HG03354 (cell line): ENCODE measurements around the gene MAP4K3.
"Not testable (repeated sequence)": the region's sequence is repeated elsewhere in the genome, so short reads cannot be mapped to it uniquely, and the experiment has no call there.

Experiments used
- ATAC-seq: cut with Tn5 transposase; IDR thresholded peaks from one replicate; pipeline ENCODE4 v1.9.1; 2021; ENCODE audit warnings: mild to moderate bottlenecking; ENCODE audit not compliant: unreplicated experiment, poor library complexity, severe bottlenecking

MAP4K3 gene

GRCh38 chr2:39321056-39322035 lies 115.7 kb downstream of the MAP4K3 start:
- not testable (repeated sequence) for ATAC-seq

DNA sequence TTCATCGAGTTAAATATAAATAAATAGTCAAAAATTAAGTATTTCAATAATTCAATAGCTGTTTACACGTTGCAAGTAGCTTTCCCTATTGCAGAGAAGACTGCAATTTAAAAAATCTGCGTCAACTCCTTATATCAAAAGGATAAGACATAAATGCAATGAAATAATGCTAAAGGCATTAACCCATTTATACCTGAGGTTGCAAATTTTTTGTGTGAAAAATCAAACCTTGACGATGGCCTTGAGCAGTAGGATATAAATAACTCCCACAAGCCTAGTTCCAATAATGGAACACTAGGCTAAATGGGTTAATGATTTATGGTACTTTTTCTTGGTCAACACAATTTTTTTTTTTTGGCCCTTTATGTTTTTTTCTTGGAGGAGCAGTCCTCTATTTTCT lies 116.9 kb downstream of the MAP4K3 start:
- no peak for ATAC-seq

DNA sequence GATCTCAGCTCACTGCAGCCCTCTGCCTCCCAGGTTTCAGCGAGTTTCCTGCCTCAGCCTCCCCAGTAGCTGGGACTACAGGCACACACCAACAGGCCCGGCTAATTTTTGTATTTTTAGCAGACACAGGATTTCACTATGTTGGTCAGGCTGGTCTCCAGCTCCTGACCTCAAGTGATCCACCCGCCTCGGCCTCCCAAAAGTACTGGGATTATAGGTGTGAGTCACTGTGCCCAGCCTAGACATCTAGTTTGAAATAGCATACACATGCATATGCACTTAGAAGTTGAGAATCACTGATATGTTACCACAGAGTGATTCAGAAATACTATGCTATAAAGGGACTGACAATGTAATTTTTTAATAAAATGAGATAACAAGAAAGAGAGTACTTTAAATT lies 123.5 kb downstream of the MAP4K3 start:
- no peak for ATAC-seq

DNA sequence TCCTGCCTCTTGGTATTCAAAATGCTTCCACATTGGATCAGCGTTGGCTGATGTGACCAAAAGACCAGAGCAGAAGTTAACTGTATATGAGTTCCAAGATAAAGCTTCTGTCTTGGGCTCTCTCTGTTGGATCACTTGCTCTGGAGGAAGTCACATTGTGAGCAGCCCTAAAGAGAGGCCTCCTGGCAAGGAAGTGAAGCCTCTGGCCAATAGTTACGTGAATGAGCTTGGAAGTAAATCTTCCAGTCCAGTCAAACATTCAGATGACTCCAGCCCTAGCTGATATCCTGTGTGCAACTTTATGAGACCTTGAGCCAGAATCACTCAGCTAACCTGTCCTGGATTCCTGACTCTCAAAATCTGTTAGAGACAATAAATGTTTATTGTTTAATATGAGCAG lies 125.6 kb downstream of the MAP4K3 start:
- ATAC-seq: no peak

DNA sequence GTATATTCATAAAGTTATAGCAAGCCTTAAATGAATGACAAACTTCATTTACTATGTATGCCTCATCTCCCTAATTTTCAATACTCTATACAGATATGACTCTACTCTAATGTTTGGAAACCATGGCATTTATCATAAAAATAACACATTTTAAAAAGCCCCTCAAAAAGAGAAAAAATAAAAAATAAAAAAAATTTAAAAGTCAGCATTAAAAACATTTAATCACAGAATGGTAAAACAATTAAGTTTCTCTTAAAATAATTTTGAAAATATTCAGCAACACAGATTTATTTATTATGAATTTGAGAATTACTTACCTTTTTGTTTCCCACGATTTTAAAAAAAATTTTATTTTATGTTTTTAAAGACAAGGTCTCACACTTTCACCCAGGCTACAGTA lies 128.3 kb downstream of the MAP4K3 start:
- ATAC-seq: no peak

- ATAC-seq: no peak
Observed at GRCh38 chr2:39306626-39307025, 130.5 kb downstream of the MAP4K3 start.

- ATAC-seq: no peak
Observed at GRCh38 chr2:39304729-39305128, 132.4 kb downstream of the MAP4K3 start.

DNA sequence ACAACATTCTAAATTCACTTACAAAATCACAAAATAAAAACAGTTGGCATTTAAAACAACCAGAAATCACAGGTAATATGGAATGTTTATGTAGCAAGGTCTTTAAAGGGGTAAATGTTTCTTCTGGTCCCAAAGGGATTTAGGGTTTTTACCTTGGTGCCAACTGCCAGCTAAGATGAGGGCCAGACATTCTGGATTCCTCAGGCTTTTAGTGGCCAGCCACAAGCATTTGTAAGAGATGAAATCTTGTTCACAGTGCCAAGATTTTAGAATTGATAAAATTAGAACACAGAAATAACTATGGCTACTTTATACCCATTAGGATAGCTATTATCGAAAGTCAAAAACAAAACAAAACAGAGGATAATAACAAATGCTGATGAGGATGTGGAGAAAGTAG lies 132.9 kb downstream of the MAP4K3 start:
- no peak for ATAC-seq

GRCh38 chr2:39301352-39301751 lies 135.7 kb downstream of the MAP4K3 start:
- no peak for ATAC-seq

- no peak for ATAC-seq
Observed at GRCh38 chr2:39300044-39300978, 136.8 kb downstream of the MAP4K3 start.

DNA sequence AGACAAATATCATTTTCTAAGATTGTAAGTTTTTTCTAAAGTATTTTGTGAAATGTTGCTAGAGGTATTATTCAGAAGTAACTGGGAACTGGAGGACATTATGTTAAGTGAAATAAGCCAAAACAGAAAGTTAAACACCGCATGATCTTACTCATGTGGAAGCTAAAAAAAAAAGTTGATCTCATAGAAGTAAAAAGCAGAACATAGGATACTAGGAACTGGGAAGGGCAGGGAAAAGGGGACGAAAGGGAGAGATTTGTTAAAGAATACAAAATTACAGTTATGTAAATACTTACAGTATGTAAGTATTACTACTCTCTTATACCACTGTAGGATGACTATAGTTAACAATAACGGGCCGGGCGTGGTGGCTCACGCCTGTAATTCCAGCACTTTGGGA lies 146.7 kb downstream of the MAP4K3 start:
- ATAC-seq: no peak

DNA sequence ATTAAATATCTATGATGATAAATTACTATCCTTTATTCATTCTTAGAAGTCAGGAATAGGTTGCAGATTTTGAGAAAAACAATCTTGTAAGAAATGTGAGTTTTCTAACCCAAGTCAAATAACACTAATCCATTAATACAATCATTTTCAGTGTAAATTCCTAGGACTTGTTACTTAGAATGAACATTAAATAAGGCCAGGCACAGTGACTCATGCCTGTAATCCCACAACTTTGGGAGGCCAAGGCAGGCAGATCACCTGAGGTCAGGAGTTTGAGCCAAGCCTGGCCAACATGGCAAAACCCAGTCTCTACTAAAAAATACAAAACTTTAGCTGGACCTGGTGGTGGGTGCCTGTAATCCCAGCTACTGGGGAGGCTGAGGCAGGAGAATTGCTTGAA lies 147.5 kb downstream of the MAP4K3 start:
- ATAC-seq: no peak

DNA sequence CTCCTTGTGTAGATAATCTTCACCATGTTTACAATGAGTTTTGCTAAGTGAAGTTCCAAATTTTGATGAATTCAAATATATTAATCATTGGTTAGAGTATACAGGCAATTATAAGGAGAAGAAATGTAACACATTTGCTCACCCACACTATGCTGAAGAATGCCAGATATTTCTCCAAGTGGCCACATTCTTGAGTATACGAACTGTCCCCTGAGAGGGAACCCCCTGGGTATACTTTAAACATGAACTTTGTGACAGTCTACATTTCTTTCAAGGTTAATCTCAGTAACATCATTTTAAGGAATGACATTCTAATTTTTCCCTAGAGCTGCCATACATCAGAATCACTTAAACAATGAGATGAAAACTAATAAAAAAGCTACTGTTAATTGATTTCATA lies 153.5 kb downstream of the MAP4K3 start:
- ATAC-seq: no peak

DNA sequence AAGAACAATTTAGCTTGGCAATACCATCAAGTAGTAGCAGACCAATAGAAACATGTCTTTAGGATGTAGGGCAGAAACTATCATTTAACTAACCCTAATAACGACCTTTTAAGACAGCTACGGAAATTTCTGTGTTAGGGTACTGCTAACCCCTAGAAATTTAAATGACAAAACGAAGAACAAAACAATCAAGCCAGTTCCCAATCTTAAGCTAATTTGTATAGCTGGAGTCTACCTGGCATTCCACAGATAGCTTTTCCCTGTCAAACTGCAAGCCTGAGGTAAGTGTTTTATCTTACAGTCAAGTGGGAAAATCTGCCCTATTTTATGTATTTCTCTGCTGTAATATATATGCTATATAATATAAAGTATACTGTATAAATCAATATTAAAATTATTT lies 155.7 kb downstream of the MAP4K3 start:
- ATAC-seq: no peak

DNA sequence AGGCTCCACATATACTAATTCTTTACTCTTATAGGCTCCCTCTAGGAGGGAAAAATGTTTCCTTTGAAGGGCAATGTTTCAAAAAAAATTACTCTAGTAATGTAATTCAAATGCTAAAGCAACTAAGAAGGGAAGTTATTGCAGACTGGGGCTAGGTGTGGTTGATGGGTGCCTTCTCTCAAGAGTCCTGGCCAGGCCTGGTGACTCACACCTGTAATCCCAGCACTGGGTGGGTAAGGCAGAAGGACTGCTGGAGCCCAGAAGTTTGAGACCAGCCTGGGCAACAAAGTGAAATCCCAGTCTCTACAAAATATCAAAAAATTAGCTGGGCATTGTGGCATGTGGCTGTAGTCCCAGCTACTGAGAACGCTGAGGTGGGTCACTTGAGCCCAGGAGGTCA lies 162.1 kb downstream of the MAP4K3 start:
- ATAC-seq: no peak

DNA sequence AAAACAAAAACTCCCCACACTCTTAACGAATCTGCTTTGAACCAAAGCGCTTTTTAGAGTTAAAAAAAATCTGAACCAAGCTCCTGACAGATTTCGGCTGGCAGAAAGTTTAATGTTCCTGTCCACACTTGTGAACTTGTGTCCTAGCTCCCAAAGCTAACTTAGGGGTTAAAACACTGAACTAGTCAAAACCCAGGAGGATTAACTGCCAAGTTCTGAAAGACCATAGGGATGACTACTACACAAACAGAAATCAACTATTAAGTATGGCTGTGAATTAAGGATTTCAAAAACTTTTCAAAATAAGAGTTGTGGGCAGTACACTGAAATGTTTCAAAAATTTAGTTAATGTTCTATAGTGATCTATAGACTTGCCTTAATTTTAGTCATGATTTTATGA lies 167.1 kb downstream of the MAP4K3 start:
- no peak for ATAC-seq

DNA sequence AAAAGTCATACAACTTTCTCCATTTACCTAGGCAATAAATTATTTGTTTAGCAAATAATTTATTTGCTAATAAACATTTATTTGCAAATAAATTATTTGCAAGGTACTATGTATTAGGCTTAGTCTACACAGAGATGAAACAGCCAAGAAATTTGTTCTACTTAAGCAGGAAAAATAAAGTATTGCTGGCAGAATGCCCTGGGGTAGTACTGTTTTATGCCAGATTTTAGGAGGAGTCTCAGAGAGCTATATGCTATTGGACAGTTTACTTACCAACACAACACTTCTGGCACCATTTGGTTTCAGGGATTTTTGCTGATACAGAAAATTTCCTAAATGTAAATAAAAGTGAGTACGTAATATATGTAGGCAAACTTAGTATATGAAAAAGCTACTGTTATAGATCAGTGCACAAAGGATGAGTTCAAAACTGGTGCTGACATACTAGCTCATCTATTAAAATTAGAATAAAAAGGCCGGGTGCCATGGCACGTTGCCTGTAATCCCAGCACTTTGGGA lies 170.1 kb downstream of the MAP4K3 start:
- ATAC-seq: no peak

- peak; percentile 76 for ATAC-seq
Observed at GRCh38 chr2:39266139-39266805, 170.8 kb downstream of the MAP4K3 start.

DNA sequence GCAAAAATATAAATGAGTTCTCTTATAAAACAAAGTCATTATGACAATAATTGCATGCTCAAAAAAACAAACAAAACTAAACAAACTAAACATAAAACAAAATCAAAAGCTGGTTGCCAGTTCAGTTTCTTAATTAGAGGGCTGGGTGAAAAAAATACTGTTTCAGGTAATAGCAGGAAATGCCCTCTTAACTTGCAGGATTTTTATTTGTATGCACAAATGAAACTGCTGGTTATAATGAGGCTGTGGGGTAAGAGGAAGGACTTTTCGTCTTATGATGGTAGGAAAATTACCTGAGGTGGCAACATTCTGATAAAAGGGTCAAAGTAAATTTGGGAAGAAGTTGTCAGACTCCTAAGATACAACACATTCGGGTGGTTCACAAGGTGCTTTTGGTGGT lies 171.8 kb downstream of the MAP4K3 start:
- ATAC-seq: no peak

- ATAC-seq: peak; percentile 81
Observed at GRCh38 chr2:39264733-39265132, 172.4 kb downstream of the MAP4K3 start.
